ENCODE data around the gene CR2. TPM values are rescaled to one million over a fixed set of nuclear protein-coding genes. Genes with fewer than 3 reads are reported as not detected.
"Not testable (repeated sequence)": the region's sequence is repeated elsewhere in the genome, so short reads cannot be mapped to it uniquely, and the experiment has no call there.

Gene CR2
- total RNA-seq, 1 donor from 2014 or later = 34.1 TPM

DNA sequence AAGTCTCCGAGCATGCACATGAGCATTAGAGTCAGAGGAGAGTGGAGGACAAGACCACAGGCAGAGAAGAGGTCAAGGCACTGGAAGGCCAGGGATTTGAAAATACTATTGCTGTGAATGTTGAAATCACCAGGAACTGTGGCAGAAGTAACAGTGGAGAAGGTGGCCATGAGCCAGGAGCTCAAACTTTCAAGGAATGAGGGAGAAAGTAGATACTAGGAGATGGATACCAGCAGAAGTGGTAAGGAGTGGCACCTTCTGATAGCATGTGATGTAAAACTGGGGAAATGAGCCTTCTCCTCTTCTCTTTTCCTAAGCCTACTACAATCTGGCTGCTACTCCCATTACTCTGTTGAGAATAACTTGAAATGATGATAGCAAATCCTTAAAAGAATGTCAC is 40.0 kb downstream of the CR2 start:
- no peaks in the 10 kb centered on the region for H3K27me3 Mint-ChIP-seq
- no peak for DNase-seq
- CTCF ChIA-PET = no interaction called here
- peaks cover 22% of the 10 kb centered on the region for H3K36me3 Mint-ChIP-seq (ENCODE audit: low read depth)
- H3K27ac Mint-ChIP-seq = no peak overlapping the region
- no peak overlapping the region for H3K4me3 Mint-ChIP-seq
- intact Hi-C loops (cut with micrococcal nuclease) = no loop called here
- no peak for TF ChIP-seq CTCF (IDR thresholded peaks at IDR 0.05)
- POLR2A ChIA-PET = interaction anchor here (1.4 kb wide), 1 partner anchor 40 kb away, joined by 5 read pairs; the partner anchor contains the start of gene CR2
- ATAC-seq (ENCODE audit: low read depth) = no peak
- no peaks in the 10 kb centered on the region for H3K9me3 Mint-ChIP-seq
- peaks cover 33% of the 10 kb centered on the region for H3K4me1 Mint-ChIP-seq

DNA sequence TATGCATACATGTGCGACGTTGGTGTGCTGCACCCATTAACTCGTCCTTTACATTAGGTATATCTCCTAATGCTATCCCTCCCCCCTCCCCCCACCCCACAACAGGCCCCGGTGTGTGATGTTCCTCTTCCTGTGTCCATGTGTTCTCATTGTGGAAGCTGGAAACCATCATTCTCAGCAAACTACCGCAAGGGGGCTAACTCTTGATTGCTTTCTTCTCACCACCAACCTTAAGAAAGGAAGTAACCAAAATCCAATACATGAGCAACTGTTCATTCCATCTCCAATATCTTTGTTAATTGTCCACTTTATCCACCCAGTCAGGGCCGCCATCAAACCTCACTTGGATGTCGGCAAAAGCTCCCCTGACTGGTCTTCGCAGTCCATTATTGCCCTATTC is 41.2 kb downstream of the CR2 start:
- ATAC-seq (ENCODE audit: low read depth); H3K27me3 Mint-ChIP-seq; DNase-seq; H3K9me3 Mint-ChIP-seq: not testable (repeated sequence)
- CTCF ChIA-PET = interaction anchor here (1.2 to 8.7 kb wide), 4 partner anchors 41 to 415 kb away, joined by 4 to 174 read pairs (median 10); partner anchors contain the start of gene CR2
- Mint-ChIP-seq H3K4me3 (peak overlapping the region; percentile 95), H3K27ac (peak overlapping the region; percentile 87), H3K36me3 (ENCODE audit: low read depth) (peaks cover 12% of the 10 kb centered on the region), H3K4me1 (peaks cover 38% of the 10 kb centered on the region)
- intact Hi-C loops (cut with micrococcal nuclease) = loop anchor here (1.0 kb wide), 1 partner anchor 174 kb away; the partner anchor contains the start of gene CD55
- POLR2A ChIA-PET = interaction anchor here (0.8 to 3.9 kb wide), 10 partner anchors 31 to 443 kb away, joined by 3 to 53 read pairs (median 7); partner anchors contain the start of genes C4BPB, CD55, CR2 and PFKFB2

- H3K27me3 Mint-ChIP-seq = no peaks in the 10 kb centered on the region
- ChIA-PET POLR2A (interaction anchor here (0.7 to 3.9 kb wide), 16 partner anchors 32 to 443 kb away, joined by 3 to 53 read pairs (median 4); partner anchors contain the start of genes C4BPB, CD55, CR2 and PFKFB2), CTCF (interaction anchor here (0.8 to 8.7 kb wide), 5 partner anchors 42 to 446 kb away, joined by 3 to 174 read pairs (median 5); partner anchors contain the start of gene CR2)
- H3K36me3 Mint-ChIP-seq (ENCODE audit: low read depth) = peaks cover 9% of the 10 kb centered on the region
- H3K4me3 Mint-ChIP-seq = peak within 1 kb of the TSS; percentile 95
- peak; percentile 72 for ATAC-seq (ENCODE audit: low read depth)
- no peak for TF ChIP-seq CTCF (IDR thresholded peaks at IDR 0.05)
- intact Hi-C loops (cut with micrococcal nuclease) = loop anchor here (1.0 kb wide), 1 partner anchor 175 kb away; the partner anchor contains the start of gene CD55
- peaks cover 38% of the 10 kb centered on the region for H3K4me1 Mint-ChIP-seq
- H3K27ac Mint-ChIP-seq = peak within 1 kb of the TSS; percentile 87
- no peaks in the 10 kb centered on the region for H3K9me3 Mint-ChIP-seq
- DNase-seq = peak; percentile 60
These were observed 42.0 kb downstream of the CR2 start, which contains the start of gene CR1 for GRCh38 chr1:207495801-207496792. TSS of gene CR1 (plus strand) at chr1:207496157. CDS start at chr1:207496268, 111 bp downstream.

GRCh38 chr1:207497941-207498340 is 43.8 kb downstream of the CR2 start:
- Mint-ChIP-seq H3K27me3 (no peaks in the 10 kb centered on the region), H3K4me1 (peaks cover 38% of the 10 kb centered on the region), H3K27ac (peak overlapping the region; percentile 82), H3K9me3 (no peaks in the 10 kb centered on the region), H3K36me3 (ENCODE audit: low read depth) (peaks cover 12% of the 10 kb centered on the region), H3K4me3 (peak overlapping the region; percentile 95)
- POLR2A ChIA-PET = interaction anchor here (1.0 to 3.9 kb wide), 7 partner anchors 19 to 413 kb away, joined by 3 to 53 read pairs (median 4); partner anchors contain the start of genes CD55 and CR2
- no peak for TF ChIP-seq CTCF (IDR thresholded peaks at IDR 0.05)
- DNase-seq = no peak
- ATAC-seq (ENCODE audit: low read depth) = no peak
- CTCF ChIA-PET = interaction anchor here (0.6 to 8.7 kb wide), 12 partner anchors 11 to 516 kb away, joined by 3 to 174 read pairs (median 3); partner anchors contain the start of genes CD55, CR2 and PFKFB2
- intact Hi-C loops (cut with micrococcal nuclease) = loop anchor here (2.0 kb wide), 2 partner anchors 317 to 515 kb away; no protein-coding TSS in a partner anchor

DNA sequence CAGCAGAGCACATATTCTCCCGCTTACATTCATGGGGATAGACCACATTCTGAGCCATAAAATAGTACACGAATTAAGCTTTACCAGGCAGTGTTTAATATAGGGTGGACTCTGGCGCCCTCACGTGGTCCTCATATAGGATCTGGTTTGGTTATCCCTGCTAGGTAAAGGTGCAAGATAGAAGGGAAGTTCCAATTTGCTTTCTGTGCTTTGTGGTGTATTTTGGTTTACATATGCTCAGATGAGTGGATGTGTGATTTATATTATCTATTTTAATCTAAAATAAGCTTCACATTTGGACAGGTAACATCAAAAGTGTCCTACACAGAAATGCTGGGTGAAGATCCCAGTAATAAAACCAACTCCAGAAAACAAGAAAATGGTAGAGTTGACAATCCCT is 45.4 kb downstream of the CR2 start:
- no peak overlapping the region for H3K4me3 Mint-ChIP-seq
- H3K27me3 Mint-ChIP-seq = no peaks in the 10 kb centered on the region
- ChIA-PET CTCF (interaction anchor here (0.6 to 8.7 kb wide), 29 partner anchors 15 to 890 kb away, joined by 3 to 174 read pairs (median 4); partner anchors contain the start of genes CD55, CR2 and PFKFB2), POLR2A (interaction anchor here (0.7 to 2.4 kb wide), 7 partner anchors 44 to 450 kb away, joined by 3 to 14 read pairs (median 5); partner anchors contain the start of genes CD55 and CR2)
- peaks cover 38% of the 10 kb centered on the region for H3K4me1 Mint-ChIP-seq
- no peaks in the 10 kb centered on the region for H3K9me3 Mint-ChIP-seq
- ATAC-seq (ENCODE audit: low read depth) (peak; percentile 61), DNase-seq (peak; percentile 42)
- peak overlapping the region; percentile 64 for H3K27ac Mint-ChIP-seq
- H3K36me3 Mint-ChIP-seq (ENCODE audit: low read depth) = peaks cover 12% of the 10 kb centered on the region
- intact Hi-C loops (cut with micrococcal nuclease) = loop anchor here (1.0 to 2.0 kb wide), 10 partner anchors 45 to 865 kb away; partner anchors contain the start of genes CD55 and CR2
- TF ChIP-seq CTCF (IDR thresholded peaks at IDR 0.05) = peak; percentile 60

Data from activated B cell treated with CpG ODN at 0.5 μM for 24 hours (primary cell).